IMR-90 (cell line): Measurements from ENCODE around the gene TUBB2B. TPM values are rescaled to one million over a fixed set of nuclear protein-coding genes. Genes with fewer than 3 reads are reported as not detected.

Experiments used
- ATAC-seq: fragments of 200-7000 bp; cut with Tn5 transposase; 2 replicates; pipeline ENCODE4 v1.9.1; 2020; ENCODE audit warnings: low read depth, mild to moderate bottlenecking, moderate library complexity
- BruUV-seq: library from RNA; stranded (reverse); fragments of 400-500 nt; replicated peaks from 2 replicates; lab custom pipeline; 2021; lab: Mats Ljungman, UMichigan
- CTCF ChIA-PET: fragments of 300-600 bp; formaldehyde crosslinking; extraction: SDS; loops from one replicate; lab custom pipeline; 2021; ENCODE audit warnings: antibody characterized with exemption; lab: Yijun Ruan, JAX
- POLR2A ChIA-PET: fragments of 300-600 bp; sonication (Branson Sonifier 250); formaldehyde crosslinking; loops from one replicate; lab custom pipeline; 2022; ENCODE audit warnings: antibody characterized with exemption; ENCODE audit not compliant: unreplicated experiment; lab: Charles Lee
- DNase-seq: peaks from one replicate; pipeline ENCODE4 v3.0.0; 2013
- H2AFZ ChIP-seq: replicated peaks from 2 replicates; pipeline ENCODE3; 2013; ENCODE audit warnings: low read length, mild to moderate bottlenecking; ENCODE audit not compliant: poor library complexity
- H2AK5ac ChIP-seq: 2 replicates; pipeline ENCODE4 v1.6.1; 2013; ENCODE audit warnings: low read depth, low read length, inconsistent platforms
- H2AK9ac ChIP-seq: replicated peaks from 2 replicates; pipeline ENCODE3; 2013; ENCODE audit warnings: mild to moderate bottlenecking, low read depth, low read length, moderate library complexity; ENCODE audit not compliant: poor library complexity
- H2BK120ac ChIP-seq: 2 replicates; pipeline ENCODE4 v1.6.1; 2013; ENCODE audit warnings: low read depth, low read length, inconsistent platforms
- H2BK15ac ChIP-seq: 3 replicates; pipeline ENCODE4 v1.6.1; 2013; ENCODE audit warnings: low read depth, low read length, inconsistent platforms
- H2BK20ac ChIP-seq: 2 replicates; pipeline ENCODE4 v1.6.1; 2013; ENCODE audit warnings: low read depth, mild to moderate bottlenecking, inconsistent platforms, low read length, moderate library complexity
- H2BK5ac ChIP-seq: 2 replicates; pipeline ENCODE4 v1.6.1; 2013; ENCODE audit warnings: mild to moderate bottlenecking, low read depth, low read length, inconsistent platforms; ENCODE audit not compliant: poor library complexity, severe bottlenecking
- H3K14ac ChIP-seq: replicated peaks from 2 replicates; pipeline ENCODE4 v1.6.1; 2013; ENCODE audit warnings: low read depth, low read length, inconsistent platforms
- H3K18ac ChIP-seq: 2 replicates; pipeline ENCODE4 v1.6.1; 2013; ENCODE audit warnings: low read depth, low read length, control low read depth
- H3K23ac ChIP-seq: 2 replicates; pipeline ENCODE4 v1.6.1; 2013; ENCODE audit warnings: low read depth, low read length, inconsistent platforms
- H3K27ac ChIP-seq: 2 replicates; pipeline ENCODE4 v1.5.1; 2013; ENCODE audit warnings: mild to moderate bottlenecking, control low read depth, low read length; ENCODE audit not compliant: insufficient read depth
- H3K27me3 ChIP-seq: 2 replicates; pipeline ENCODE4 v1.6.1; 2013; ENCODE audit warnings: low read length; ENCODE audit not compliant: control insufficient read depth, insufficient read depth
- H3K36me3 ChIP-seq: 2 replicates; pipeline ENCODE4 v1.6.1; 2013; ENCODE audit warnings: low read length, mixed read lengths; ENCODE audit not compliant: control insufficient read depth, insufficient read depth
- H3K4ac ChIP-seq: 2 replicates; pipeline ENCODE4 v1.6.1; 2013; ENCODE audit warnings: low read depth, low read length, inconsistent platforms
- H3K4me1 ChIP-seq: 2 replicates; pipeline ENCODE4 v1.6.1; 2013; ENCODE audit warnings: low read length, mixed read lengths; ENCODE audit not compliant: control insufficient read depth, insufficient read depth
- H3K4me2 ChIP-seq: 2 replicates; pipeline ENCODE4 v1.6.1; 2013; ENCODE audit warnings: low read depth, mild to moderate bottlenecking, control low read depth, low read length, moderate library complexity
- H3K4me3 ChIP-seq: 2 replicates; pipeline ENCODE4 v1.5.1; 2013; ENCODE audit warnings: low read depth, mild to moderate bottlenecking, control low read depth, low read length, moderate library complexity; ENCODE audit not compliant: insufficient read depth
- H3K56ac ChIP-seq: 2 replicates; pipeline ENCODE4 v1.6.1; 2013; ENCODE audit warnings: low read length, inconsistent platforms; ENCODE audit not compliant: insufficient read depth; ENCODE audit errors: extremely low read depth
- H3K79me1 ChIP-seq, 2 experiments: 2 replicates each; pipeline ENCODE4 v1.6.1; 2013; ENCODE audit warnings: low read length in 2 of 2, inconsistent platforms in 1 of 2, low read depth in 1 of 2
- H3K9ac ChIP-seq: 2 replicates; pipeline ENCODE4 v1.6.1; 2013; ENCODE audit warnings: low read depth, low read length, control low read depth
- H3K9me1 ChIP-seq: 2 replicates; pipeline ENCODE4 v1.6.1; 2013; ENCODE audit warnings: low read length, inconsistent platforms; ENCODE audit not compliant: insufficient read depth
- H3K9me3 ChIP-seq: 2 replicates; pipeline ENCODE4 v1.6.1; 2013; ENCODE audit warnings: low read length; ENCODE audit not compliant: control insufficient read depth, insufficient read depth
- H4K20me1 ChIP-seq: 2 replicates; pipeline ENCODE4 v1.6.1; 2013; ENCODE audit warnings: low read length, inconsistent platforms; ENCODE audit not compliant: insufficient read depth
- H4K5ac ChIP-seq: 2 replicates; pipeline ENCODE4 v1.6.1; 2013; ENCODE audit warnings: mild to moderate bottlenecking, low read depth, low read length, control low read depth
- H4K8ac ChIP-seq, 2 experiments: 2 replicates each; pipeline ENCODE4 v1.6.1; 2013; ENCODE audit warnings: low read depth in 2 of 2, low read length in 2 of 2, control low read depth in 1 of 2, inconsistent platforms in 1 of 2
- H4K91ac ChIP-seq: 2 replicates; pipeline ENCODE4 v1.6.1; 2013; ENCODE audit warnings: low read depth, low read length, inconsistent platforms; ENCODE audit not compliant: insufficient read depth
- BHLHE40 ChIP-seq: fragments of 150-350 bp; IDR thresholded peaks from 2 replicates; pipeline ENCODE4 v1.6.1; 2016; ENCODE audit warnings: mild to moderate bottlenecking, low read depth, low read length
- CEBPB ChIP-seq: IDR thresholded peaks from 2 replicates; pipeline ENCODE4 v1.6.1; 2012; ENCODE audit warnings: low read depth, low read length, improper control_type of control experiment
- FOS ChIP-seq: fragments of 150-350 bp; IDR thresholded peaks from 2 replicates; pipeline ENCODE4 v1.6.1; 2016; ENCODE audit warnings: low read depth, low read length
- MAFK ChIP-seq: IDR thresholded peaks from 2 replicates; pipeline ENCODE4 v1.6.1; 2012; ENCODE audit warnings: low read depth, low read length, improper control_type of control experiment
- MAZ ChIP-seq: IDR thresholded peaks from 2 replicates; pipeline ENCODE4 v1.6.1; 2012; ENCODE audit warnings: low read depth, mild to moderate bottlenecking, low read length, improper control_type of control experiment, moderate library complexity, borderline replicate concordance
- MXI1 ChIP-seq: IDR thresholded peaks from 2 replicates; pipeline ENCODE4 v1.6.1; 2012; ENCODE audit warnings: low read depth, mild to moderate bottlenecking, low read length, moderate library complexity, borderline replicate concordance
- NFE2L2 ChIP-seq: fragments of 150-350 bp; IDR thresholded peaks from 2 replicates; pipeline ENCODE4 v1.6.1; 2016; ENCODE audit warnings: low read depth, mild to moderate bottlenecking, low read length
- POLR2A ChIP-seq: IDR thresholded peaks from 2 replicates; pipeline ENCODE4 v1.6.1; 2012; ENCODE audit warnings: mild to moderate bottlenecking, low read depth, low read length
- RAD21 ChIP-seq: IDR thresholded peaks from 2 replicates; pipeline ENCODE4 v1.6.1; 2012; ENCODE audit warnings: low read length, improper control_type of control experiment
- RCOR1 ChIP-seq: IDR thresholded peaks from 2 replicates; pipeline ENCODE4 v1.6.1; 2012; ENCODE audit warnings: mild to moderate bottlenecking, low read length, improper control_type of control experiment; ENCODE audit not compliant: insufficient replicate concordance
- RFX5 ChIP-seq: IDR thresholded peaks from 2 replicates; pipeline ENCODE4 v1.8.0; 2012; ENCODE audit warnings: low read depth, mild to moderate bottlenecking, low read length, moderate library complexity
- SMC3 ChIP-seq: fragments of 150-350 bp; IDR thresholded peaks from 2 replicates; pipeline ENCODE4 v1.6.1; 2016; ENCODE audit warnings: low read depth, mild to moderate bottlenecking, antibody characterized with exemption, low read length, moderate library complexity
- WGBS, 2 experiments: methylation state at CpG; one replicate each; pipeline versions ENCODE4 v1.1.5 to v1.1.7; 2013; ENCODE audit warnings: missing lambda C conversion rate in 2 of 2; ENCODE audit not compliant: insufficient read length in 1 of 2; ENCODE audit errors: extremely low coverage in 2 of 2; 5-methylcytosine and 5-hydroxymethylcytosine counted together
- dilution Hi-C: fragments of 300-500 bp; cut with HindIII; formaldehyde crosslinking; loops from one replicate; pipeline ENCODE4 v1.14.3; 2018; ENCODE audit warnings: low sequenced_read_pairs; ENCODE audit not compliant: unreplicated experiment
- in situ Hi-C: fragments of 300-500 bp; cut with MboI; formaldehyde crosslinking; loops from 3 replicates; pipeline ENCODE4 v1.14.3; 2019; ENCODE audit warnings: low sequenced_read_pairs, inconsistent platforms, mixed read lengths
- intact Hi-C: fragments of 100-400 bp; cut with micrococcal nuclease; formaldehyde crosslinking; loops from 2 replicates; pipeline ENCODE4 v1.10.0; 2022
- polyA plus RNA-seq, 3 experiments: library from polyadenylated mRNA; depleted of rRNA; stranded (reverse); fragments of >200 nt; gene quantifications; 2 replicates each; pipeline ENCODE4 v1.2.3, GENCODE V29; 2012; ENCODE audit warnings: low replicate concordance in 1 of 3
- total RNA-seq: library from RNA; depleted of rRNA; stranded (reverse); fragments of >200 nt; gene quantifications from 2 replicates; pipeline ENCODE4 v1.2.3, GENCODE V29; 2012
- TF ChIP-seq, protein P1 (sequence below): fragments of 150-350 bp; IDR thresholded peaks from 2 replicates; pipeline ENCODE4 v1.6.1; 2017; ENCODE audit warnings: mild to moderate bottlenecking, antibody characterized with exemption, low read length, low read depth
- TF ChIP-seq, protein P2 (sequence below): fragments of 150-350 bp; IDR thresholded peaks from 2 replicates; pipeline ENCODE4 v1.6.1; 2016; ENCODE audit warnings: low read depth, mild to moderate bottlenecking, low read length, moderate library complexity, borderline replicate concordance

The TUBB2B gene
- total and polyA plus RNA-seq, 2 of the 4 experiments (the other 2 are of a cell fraction) = 13.6 to 21.1 TPM

DNA sequence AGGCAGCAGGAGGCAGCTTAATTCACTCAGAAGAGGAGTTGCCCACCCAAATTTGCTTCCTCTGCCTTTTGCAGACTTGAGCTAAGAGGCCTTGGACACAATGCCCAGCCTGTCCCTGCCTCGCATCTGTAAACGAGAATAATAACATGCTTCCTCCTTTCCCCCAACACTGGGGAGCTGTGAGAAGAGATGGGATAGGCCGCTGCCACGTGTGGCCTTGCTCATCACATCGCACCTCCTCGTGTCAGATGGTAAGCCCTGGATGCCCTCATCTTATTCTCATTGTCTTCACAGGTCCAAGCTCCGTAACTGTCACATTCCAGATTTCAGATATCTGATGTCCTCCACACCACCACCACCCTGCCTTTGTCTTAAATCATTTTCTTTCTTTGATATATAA, 13.1 kb upstream of the TUBB2B start:
- dilution Hi-C loops = no loop called here
- Histone ChIP-seq H2BK5ac (no peak overlapping the region), H2AK5ac (no peak overlapping the region), H3K9ac (no peak overlapping the region), H3K56ac (no peak overlapping the region), H3K14ac (no peak overlapping the region), H4K91ac (no peak overlapping the region), H3K36me3 (no peaks in the 10 kb centered on the region), H3K4me3 (no peak overlapping the region), H4K20me1 (no peaks in the 10 kb centered on the region), H3K23ac (no peak overlapping the region), H3K4ac (no peak overlapping the region), H4K8ac (no peak overlapping the region), H2AK9ac (no peak overlapping the region), H2AFZ (peak overlapping the region; percentile 62), H3K18ac (no peak overlapping the region), H2BK120ac (no peak overlapping the region), H3K79me1 (no peaks in the 10 kb centered on the region), H2BK20ac (no peak overlapping the region), H3K27ac (no peak overlapping the region), H3K9me1 (0 out of 2 replicates have a peak, but pooled peaks cover 3% of the 10 kb centered on the region), H3K9me3 (peaks cover 3% of the 10 kb centered on the region; the same call in 1 of the 2 replicates), H3K4me2 (no peak overlapping the region), H4K5ac (no peak overlapping the region), H2BK15ac (no peak overlapping the region), H3K4me1 (no peaks in the 10 kb centered on the region), H3K27me3 (peaks cover 5% of the 10 kb centered on the region; the same call in 1 of the 2 replicates)
- in situ Hi-C loops = no loop called here
- CTCF ChIA-PET = no interaction called here
- 60% methylated on average over 1 of the region's 7 CpGs; no CpG with 5 or more reads in 1 of the 2 experiments for WGBS, 2 experiments
- DNase-seq = no peak
- intact Hi-C loops = no loop called here
- no peak for ATAC-seq
- POLR2A ChIA-PET = no interaction called here
- TF ChIP-seq BHLHE40 (no peak), MAFK (no peak), MAZ (no peak), RCOR1 (no peak), MXI1 (no peak), POLR2A (no peak), FOS (no peak), NFE2L2 (no peak), SMC3 (no peak), RAD21 (no peak), CEBPB (no peak), RFX5 (no peak)
- TF ChIP-seq, protein P1, sequence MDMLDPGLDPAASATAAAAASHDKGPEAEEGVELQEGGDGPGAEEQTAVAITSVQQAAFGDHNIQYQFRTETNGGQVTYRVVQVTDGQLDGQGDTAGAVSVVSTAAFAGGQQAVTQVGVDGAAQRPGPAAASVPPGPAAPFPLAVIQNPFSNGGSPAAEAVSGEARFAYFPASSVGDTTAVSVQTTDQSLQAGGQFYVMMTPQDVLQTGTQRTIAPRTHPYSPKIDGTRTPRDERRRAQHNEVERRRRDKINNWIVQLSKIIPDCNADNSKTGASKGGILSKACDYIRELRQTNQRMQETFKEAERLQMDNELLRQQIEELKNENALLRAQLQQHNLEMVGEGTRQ = no peak
- TF ChIP-seq, protein P2, sequence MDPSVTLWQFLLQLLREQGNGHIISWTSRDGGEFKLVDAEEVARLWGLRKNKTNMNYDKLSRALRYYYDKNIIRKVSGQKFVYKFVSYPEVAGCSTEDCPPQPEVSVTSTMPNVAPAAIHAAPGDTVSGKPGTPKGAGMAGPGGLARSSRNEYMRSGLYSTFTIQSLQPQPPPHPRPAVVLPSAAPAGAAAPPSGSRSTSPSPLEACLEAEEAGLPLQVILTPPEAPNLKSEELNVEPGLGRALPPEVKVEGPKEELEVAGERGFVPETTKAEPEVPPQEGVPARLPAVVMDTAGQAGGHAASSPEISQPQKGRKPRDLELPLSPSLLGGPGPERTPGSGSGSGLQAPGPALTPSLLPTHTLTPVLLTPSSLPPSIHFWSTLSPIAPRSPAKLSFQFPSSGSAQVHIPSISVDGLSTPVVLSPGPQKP = no peak
- no TSS peak for BruUV-seq
